ENCODE results near the gene FOXJ3. TPM values are rescaled to one million over a fixed set of nuclear protein-coding genes. Genes with fewer than 3 reads are reported as not detected.

FOXJ3 gene
- polyA plus RNA-seq, 1 donor from 2014 or later, result 22.1 TPM

- H3K9me3 Mint-ChIP-seq, result peaks cover 0 to 6% (median 2%) of the 10 kb centered on the region in 3 donors
- peaks cover 14% of the 10 kb centered on the region for H3K27me3 Mint-ChIP-seq
- H3K4me1 Mint-ChIP-seq, result peaks cover 0 to 4% (median 0%) of the 10 kb centered on the region in 3 donors
- no peaks in the 10 kb centered on the region for H3K36me3 Mint-ChIP-seq
- H3K27ac Mint-ChIP-seq, result no peak overlapping the region
- no peak overlapping the region for H3K4me3 Mint-ChIP-seq
Observed at GRCh38 chr1:42140191-42140590, 194.8 kb downstream of the FOXJ3 start.

GRCh38 chr1:42139444-42139843, 195.6 kb downstream of the FOXJ3 start:
- H3K9me3 Mint-ChIP-seq, result peaks cover 0 to 5% (median 2%) of the 10 kb centered on the region in 3 donors
- H3K27me3 Mint-ChIP-seq, result peaks cover 14% of the 10 kb centered on the region
- H3K27ac Mint-ChIP-seq, result no peak overlapping the region
- H3K36me3 Mint-ChIP-seq, result no peaks in the 10 kb centered on the region
- no peak overlapping the region for H3K4me3 Mint-ChIP-seq
- peaks cover 0 to 4% (median 0%) of the 10 kb centered on the region in 3 donors for H3K4me1 Mint-ChIP-seq

- Mint-ChIP-seq H3K9me3 (peaks cover 0 to 5% (median 2%) of the 10 kb centered on the region in 3 donors), H3K36me3 (no peaks in the 10 kb centered on the region), H3K27ac (no peak overlapping the region)
Observed at GRCh38 chr1:42138586-42138985, 196.4 kb downstream of the FOXJ3 start.

GRCh38 chr1:42137766-42138165, 197.3 kb downstream of the FOXJ3 start:
- Mint-ChIP-seq H3K36me3 (peaks cover 2% of the 10 kb centered on the region), H3K4me1 (peaks cover 0 to 3% (median 0%) of the 10 kb centered on the region in 3 donors), H3K27ac (no peak overlapping the region), H3K27me3 (peaks cover 14% of the 10 kb centered on the region), H3K9me3 (peaks cover 0 to 5% (median 2%) of the 10 kb centered on the region in 3 donors), H3K4me3 (no peak overlapping the region)

More at GRCh38 chr1:42138586-42138985, 196.4 kb downstream of the FOXJ3 start:
- Mint-ChIP-seq H3K4me3 (peak overlapping the region in 1 of 4 donors; percentile 14), H3K27me3 (peaks cover 14% of the 10 kb centered on the region), H3K4me1 (peaks cover 0 to 4% (median 0%) of the 10 kb centered on the region in 3 donors)

- peaks cover 0 to 5% (median 2%) of the 10 kb centered on the region in 3 donors for H3K9me3 Mint-ChIP-seq
- peak overlapping the region in 2 of 3 donors; percentile 36 to 53 for H3K27ac Mint-ChIP-seq
- H3K27me3 Mint-ChIP-seq, result peaks cover 14% of the 10 kb centered on the region
- no peak overlapping the region for H3K4me3 Mint-ChIP-seq
- H3K4me1 Mint-ChIP-seq, result peaks cover 0 to 3% (median 0%) of the 10 kb centered on the region in 3 donors
- peaks cover 2% of the 10 kb centered on the region for H3K36me3 Mint-ChIP-seq
Observed at GRCh38 chr1:42136466-42136865, 198.6 kb downstream of the FOXJ3 start.

- no peak overlapping the region for H3K4me3 Mint-ChIP-seq
- peaks cover 0 to 5% (median 2%) of the 10 kb centered on the region in 3 donors for H3K9me3 Mint-ChIP-seq
- peaks cover 9% of the 10 kb centered on the region for H3K27me3 Mint-ChIP-seq
- no peak overlapping the region for H3K27ac Mint-ChIP-seq
- peaks cover 2% of the 10 kb centered on the region for H3K36me3 Mint-ChIP-seq
- peaks cover 0 to 3% (median 0%) of the 10 kb centered on the region in 3 donors for H3K4me1 Mint-ChIP-seq
Observed at GRCh38 chr1:42135426-42135825, 199.6 kb downstream of the FOXJ3 start.

- Mint-ChIP-seq H3K4me3 (no peak overlapping the region), H3K9me3 (peaks cover 0 to 5% (median 2%) of the 10 kb centered on the region in 3 donors), H3K4me1 (peaks cover 0 to 3% (median 0%) of the 10 kb centered on the region in 3 donors), H3K36me3 (peaks cover 2% of the 10 kb centered on the region), H3K27me3 (peaks cover 13% of the 10 kb centered on the region), H3K27ac (no peak overlapping the region)
Observed at GRCh38 chr1:42133809-42134526, 201.1 kb downstream of the FOXJ3 start.

- peaks cover 14% of the 10 kb centered on the region for H3K27me3 Mint-ChIP-seq
- H3K4me1 Mint-ChIP-seq, result peaks cover 0 to 3% (median 0%) of the 10 kb centered on the region in 3 donors
- H3K36me3 Mint-ChIP-seq, result peaks cover 2% of the 10 kb centered on the region
- H3K9me3 Mint-ChIP-seq, result peaks cover 0 to 3% (median 0%) of the 10 kb centered on the region in 3 donors
- H3K27ac Mint-ChIP-seq, result no peak overlapping the region
- no peak overlapping the region for H3K4me3 Mint-ChIP-seq
Observed at GRCh38 chr1:42133390-42133789, 201.6 kb downstream of the FOXJ3 start.

- Mint-ChIP-seq H3K4me3 (no peak overlapping the region), H3K36me3 (peaks cover 2% of the 10 kb centered on the region), H3K4me1 (no peaks in the 10 kb centered on the region), H3K9me3 (no peaks in the 10 kb centered on the region), H3K27me3 (peaks cover 10% of the 10 kb centered on the region), H3K27ac (no peak overlapping the region)
Observed at GRCh38 chr1:42130061-42130660, 204.9 kb downstream of the FOXJ3 start.

GRCh38 chr1:42128964-42129363, 206.1 kb downstream of the FOXJ3 start:
- Mint-ChIP-seq H3K27ac (no peak overlapping the region), H3K4me3 (no peak overlapping the region), H3K36me3 (peaks cover 2% of the 10 kb centered on the region), H3K27me3 (peaks cover 10% of the 10 kb centered on the region), H3K4me1 (no peaks in the 10 kb centered on the region), H3K9me3 (peaks cover 0 to 3% (median 0%) of the 10 kb centered on the region in 3 donors)

GRCh38 chr1:42128499-42128898, 206.5 kb downstream of the FOXJ3 start:
- no peak overlapping the region for H3K27ac Mint-ChIP-seq
- H3K4me3 Mint-ChIP-seq, result no peak overlapping the region
- H3K27me3 Mint-ChIP-seq, result peaks cover 10% of the 10 kb centered on the region
- H3K36me3 Mint-ChIP-seq, result peaks cover 1% of the 10 kb centered on the region
- H3K9me3 Mint-ChIP-seq, result peaks cover 0 to 4% (median 0%) of the 10 kb centered on the region in 3 donors
- H3K4me1 Mint-ChIP-seq, result no peaks in the 10 kb centered on the region

- Mint-ChIP-seq H3K4me1 (no peaks in the 10 kb centered on the region), H3K9me3 (peaks cover 0 to 8% (median 2%) of the 10 kb centered on the region in 3 donors), H3K4me3 (no peak overlapping the region), H3K27ac (no peak overlapping the region), H3K27me3 (peaks cover 10% of the 10 kb centered on the region), H3K36me3 (no peaks in the 10 kb centered on the region)
Observed at GRCh38 chr1:42127767-42128166, 207.3 kb downstream of the FOXJ3 start.

Other genes with a start within 250 kb of the FOXJ3 start
- gene GUCA2B, start 181.8 kb downstream of the FOXJ3 start, polyA plus RNA-seq, result not detected
- not detected for gene GUCA2A, start 170.5 kb downstream of the FOXJ3 start, polyA plus RNA-seq
- not detected for gene RIMKLA, start 45.6 kb upstream of the FOXJ3 start, polyA plus RNA-seq
- 0.39 TPM for gene ZMYND12, start 120.8 kb upstream of the FOXJ3 start, polyA plus RNA-seq
- gene PPCS, start 121.3 kb upstream of the FOXJ3 start, polyA plus RNA-seq, result 141 TPM
- 1.5 TPM for gene CCDC30, start 128.1 kb upstream of the FOXJ3 start, polyA plus RNA-seq